Nucleus accumbens (tissue), 56 donors: ENCODE measurements around the gene STOM.

Experiments used
- DNase-seq, 56 donors: peaks; one replicate each; lab custom pipeline; 2025; lab: John Stamatoyannopoulos, UW

The STOM gene

DNA sequence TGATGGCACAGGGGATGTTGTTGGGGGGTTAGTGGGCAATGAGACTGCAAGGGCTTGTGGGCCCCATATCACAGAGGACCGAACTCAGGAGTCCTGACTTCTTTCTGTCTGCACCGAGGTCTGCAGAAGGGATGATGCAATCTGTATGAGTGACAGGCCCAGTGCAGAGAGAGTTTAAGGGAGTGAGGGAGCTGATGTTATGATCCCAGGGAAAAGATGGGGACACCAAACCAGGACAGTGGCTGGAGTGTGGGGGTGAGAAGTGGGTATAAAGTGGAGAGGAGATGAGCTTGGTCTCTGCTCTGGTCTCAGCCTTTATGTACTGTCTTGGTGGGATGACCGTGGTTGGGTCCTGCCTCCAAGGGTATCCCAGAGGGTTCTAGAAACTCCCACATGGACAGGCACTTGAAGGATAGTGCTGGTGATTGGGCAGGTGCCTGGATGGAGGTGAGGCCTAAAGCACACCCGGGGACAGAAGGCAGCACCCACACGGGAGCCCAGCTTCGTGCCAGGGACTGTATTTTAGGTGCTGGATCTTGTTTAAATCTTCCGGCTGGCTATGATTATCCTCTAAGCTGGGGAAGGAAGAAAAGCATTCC lies 80.2 kb downstream of the STOM start:
- DNase-seq = peak in 3 of 56 donors; percentile 39 to 61 (median 57)

DNA sequence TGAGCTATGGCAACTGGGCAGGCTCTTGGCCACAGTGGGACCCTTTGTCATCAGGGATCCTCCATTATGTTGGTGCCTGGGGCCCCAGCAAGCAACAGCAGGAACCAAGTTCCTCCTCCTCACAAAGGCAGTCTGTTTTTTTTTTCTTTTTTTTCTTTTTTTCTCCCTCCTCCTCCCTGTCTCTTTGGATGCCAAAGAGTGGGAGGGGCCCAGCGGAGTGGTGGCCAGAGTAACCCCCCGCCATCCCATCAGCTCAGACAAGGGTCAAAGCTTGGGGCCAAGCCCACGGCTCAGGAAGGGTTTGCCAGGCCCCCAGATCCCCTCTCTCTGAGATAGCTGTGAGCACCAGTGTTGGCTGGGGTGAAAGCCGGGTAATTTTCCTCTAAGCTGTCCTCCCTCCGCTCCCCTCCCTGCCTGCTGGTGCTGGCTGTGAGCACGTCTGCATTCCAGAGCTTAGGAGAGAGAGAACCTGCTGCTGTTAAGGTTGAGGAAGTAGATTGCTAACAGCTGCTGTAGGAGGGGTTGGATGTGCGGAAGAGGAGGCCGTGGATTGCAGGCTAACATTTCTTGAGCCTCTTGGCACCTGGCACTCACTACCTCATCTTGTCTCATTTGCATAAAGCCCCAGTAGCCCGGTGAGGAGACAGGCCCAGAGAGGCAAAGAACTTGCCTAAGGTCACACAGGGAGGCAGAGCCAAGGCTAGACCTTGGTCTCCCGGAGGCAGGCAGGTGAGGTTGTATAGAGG lies 80.9 kb downstream of the STOM start:
- peak in 43 of 56 donors; percentile 29 to 89 (median 75) for DNase-seq
